T-helper 2 cell treated with Interferon-gamma antibody and Interleukin-4, amounts not matched to agents 100 ng/mL and 5 ng/mL, for 36 hours (primary cell): ENCODE results near the gene ITM2B. TPM values are rescaled to one million over a fixed set of nuclear protein-coding genes. Genes with fewer than 3 reads are reported as not detected.

Source experiments
- intact Hi-C: fragments of 100-400 bp; cut with micrococcal nuclease; formaldehyde crosslinking; loops from one replicate; pipeline ENCODE4 v1.15.1; 2023
- total RNA-seq: library from RNA; stranded (reverse); gene quantifications from 2 replicates; pipeline ENCODE4 v1.2.3, GENCODE V29; 2022

Gene ITM2B
- total RNA-seq, 1 donor from 2014 or later, result 128 TPM

GRCh38 chr13:48255090-48255489 is 22.1 kb downstream of the ITM2B start:
- intact Hi-C loops, result no loop called here

GRCh38 chr13:48255954-48256353 is 22.9 kb downstream of the ITM2B start:
- intact Hi-C loops, result no loop called here

- intact Hi-C loops, result no loop called here
Observed at GRCh38 chr13:48258002-48258401, 25.0 kb downstream of the ITM2B start.

DNA sequence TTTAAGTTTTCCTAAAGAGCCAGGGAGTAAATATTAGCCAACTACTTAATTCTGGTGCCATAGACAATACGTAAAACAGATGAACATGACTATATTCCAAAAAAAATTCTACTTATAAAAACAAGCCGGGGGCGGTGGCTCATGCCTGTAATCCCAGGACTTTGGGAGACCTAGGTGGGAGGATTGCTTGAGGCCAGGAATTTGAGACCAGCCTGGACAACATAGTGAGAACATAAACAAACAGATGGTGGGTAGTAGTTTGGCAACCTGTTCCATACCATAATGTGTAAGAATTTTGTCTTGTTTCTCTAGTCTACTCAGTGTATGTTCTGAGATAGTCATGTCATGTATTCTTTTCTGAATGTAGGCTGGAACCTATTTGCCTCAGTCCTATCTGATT is 25.4 kb downstream of the ITM2B start:
- intact Hi-C loops, result no loop called here

- intact Hi-C loops, result no loop called here
Observed at GRCh38 chr13:48260970-48261369, 28.0 kb downstream of the ITM2B start.

- intact Hi-C loops, result no loop called here
Observed at GRCh38 chr13:48263196-48263595, 30.2 kb downstream of the ITM2B start.

- intact Hi-C loops, result no loop called here
Observed at GRCh38 chr13:48264058-48264457, 31.1 kb downstream of the ITM2B start.

DNA sequence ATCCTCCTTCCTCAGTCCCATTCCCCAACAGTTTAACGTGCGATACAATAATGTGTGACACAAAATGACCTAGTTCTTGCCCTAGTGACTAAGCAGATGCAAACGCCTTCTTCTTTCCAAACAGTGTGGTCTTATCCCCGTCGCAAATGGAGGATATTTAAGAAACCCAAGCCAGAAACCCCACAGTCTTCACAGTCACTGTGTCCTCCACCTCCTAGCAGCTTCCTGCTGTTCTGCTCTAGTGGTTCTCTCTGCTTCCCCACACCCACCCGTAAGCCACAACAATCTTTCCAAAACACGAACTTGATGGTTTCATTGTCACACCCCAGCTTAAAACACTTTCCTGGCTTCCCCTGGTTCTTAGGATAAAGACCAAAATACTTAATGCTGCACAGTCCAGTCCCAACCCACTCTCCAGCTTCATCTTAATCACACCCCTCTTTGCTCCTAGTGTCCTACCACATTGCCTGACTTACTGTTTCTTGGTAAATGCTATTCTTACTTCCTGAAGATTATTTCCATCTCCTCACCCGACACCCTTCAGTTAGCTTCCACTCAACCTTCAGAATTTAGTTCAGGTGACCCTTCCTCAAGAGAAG is 32.3 kb downstream of the ITM2B start:
- intact Hi-C loops, result no loop called here

GRCh38 chr13:48266150-48266549 is 33.1 kb downstream of the ITM2B start:
- intact Hi-C loops, result no loop called here

GRCh38 chr13:48266701-48267639 is 34.0 kb downstream of the ITM2B start:
- intact Hi-C loops, result no loop called here

DNA sequence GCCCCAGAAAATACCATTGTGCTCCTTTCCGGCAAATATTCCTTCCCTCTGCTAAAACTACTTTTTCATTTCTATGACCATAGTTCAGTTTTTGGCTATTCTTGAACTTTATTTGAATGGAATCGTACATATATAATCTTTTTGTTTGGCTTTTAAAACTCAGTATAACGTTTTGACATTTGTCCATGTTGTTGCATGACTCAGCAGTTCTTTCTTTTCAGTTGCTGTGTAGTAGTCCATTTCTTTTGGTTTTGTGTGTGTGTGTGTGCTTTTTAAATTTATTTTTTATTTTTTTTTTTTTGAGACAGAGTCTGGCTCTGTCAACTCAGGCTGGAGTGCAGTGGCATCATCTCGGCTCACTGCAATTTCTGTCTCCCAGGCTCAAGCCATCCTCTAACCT is 35.0 kb downstream of the ITM2B start:
- intact Hi-C loops, result no loop called here

- intact Hi-C loops, result no loop called here
Observed at GRCh38 chr13:48273346-48273745, 40.3 kb downstream of the ITM2B start.

GRCh38 chr13:48275507-48275906 is 42.5 kb downstream of the ITM2B start:
- intact Hi-C loops, result no loop called here

- intact Hi-C loops, result no loop called here
Observed at GRCh38 chr13:48278806-48279205, 45.8 kb downstream of the ITM2B start.

DNA sequence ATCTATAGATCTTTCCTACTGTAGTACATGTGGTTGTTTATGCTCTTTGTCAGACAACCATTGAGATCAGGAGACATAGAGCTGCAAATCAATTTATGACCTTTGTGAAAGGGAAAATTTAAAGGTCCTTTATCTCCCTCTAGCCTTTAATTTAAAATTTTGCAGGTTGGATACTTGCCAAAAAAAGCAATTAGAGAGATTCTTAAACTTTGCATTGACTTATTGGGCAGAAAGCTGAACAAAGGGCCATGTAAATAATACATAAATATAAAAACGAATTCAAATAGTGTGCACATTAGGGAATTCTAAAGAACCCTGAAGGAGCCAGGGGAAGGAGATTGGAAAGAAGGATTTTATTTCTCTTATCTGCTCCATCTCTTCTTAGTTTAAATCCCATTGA is 48.5 kb downstream of the ITM2B start:
- intact Hi-C loops, result no loop called here

GRCh38 chr13:48291730-48292129 is 58.7 kb downstream of the ITM2B start:
- intact Hi-C loops, result no loop called here

DNA sequence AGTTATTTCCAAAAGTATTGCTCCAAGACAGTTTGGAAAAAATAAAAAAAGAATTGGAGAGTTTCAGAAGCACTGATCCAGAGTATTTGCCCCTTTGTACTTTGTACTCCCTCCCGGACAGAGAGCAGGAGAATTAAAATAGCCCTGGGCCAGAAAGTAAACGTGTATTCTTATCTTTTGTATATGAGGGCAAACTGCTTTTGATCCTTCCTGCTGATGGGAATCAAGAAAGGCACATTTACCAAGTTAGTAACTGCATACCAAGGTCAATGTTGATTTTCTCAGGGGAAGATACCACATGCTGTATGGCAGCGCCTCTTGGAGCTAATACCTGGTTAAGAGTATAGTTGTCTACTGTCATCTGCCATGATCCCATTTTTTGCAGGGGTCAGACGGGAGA is 59.6 kb downstream of the ITM2B start:
- intact Hi-C loops, result no loop called here

DNA sequence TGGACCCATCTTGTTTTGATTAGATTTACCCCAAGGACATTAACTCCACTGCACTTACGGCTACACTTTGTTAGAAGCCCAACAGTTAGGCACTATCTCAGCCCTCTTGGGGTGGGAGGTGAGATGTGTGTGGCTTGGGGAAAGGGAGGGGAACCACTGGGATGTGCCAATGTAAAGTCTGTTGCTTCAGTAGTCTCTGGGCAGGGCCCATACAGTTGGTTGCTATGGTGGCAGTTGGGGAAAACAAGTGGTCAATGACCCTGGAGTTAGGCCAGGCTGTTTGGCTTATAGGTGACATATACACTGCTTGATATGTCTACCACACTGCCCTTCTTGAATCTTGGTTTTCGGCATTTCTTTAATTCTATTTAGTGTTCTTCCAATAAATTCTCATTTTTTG is 61.6 kb downstream of the ITM2B start:
- intact Hi-C loops, result no loop called here

DNA sequence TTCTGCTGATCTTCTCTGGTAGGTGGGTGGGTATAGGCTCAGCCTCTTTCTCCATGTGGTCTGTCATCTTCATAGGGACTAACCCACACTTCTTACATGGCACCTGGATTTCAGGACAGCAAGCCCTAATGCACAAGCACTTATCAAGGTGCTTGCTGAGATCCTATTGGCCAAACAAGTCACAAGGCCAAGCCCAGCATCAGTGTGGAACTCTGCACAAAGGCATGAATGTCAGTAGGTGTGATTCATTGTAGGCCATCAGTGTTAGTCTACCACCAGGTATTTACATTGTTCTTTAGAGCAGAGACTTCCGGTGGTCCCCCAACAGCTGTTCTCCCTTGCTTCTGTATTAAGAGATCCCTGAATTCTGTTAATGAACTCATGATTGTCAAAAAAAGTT is 62.3 kb downstream of the ITM2B start:
- intact Hi-C loops, result no loop called here

GRCh38 chr13:48296528-48296927 is 63.5 kb downstream of the ITM2B start:
- intact Hi-C loops, result no loop called here

GRCh38 chr13:48297131-48297786 is 64.3 kb downstream of the ITM2B start:
- intact Hi-C loops, result no loop called here

GRCh38 chr13:48299591-48299990 is 66.6 kb downstream of the ITM2B start:
- intact Hi-C loops, result no loop called here
